HFFc6 (cell line): ENCODE data around the gene TMC7. TPM values are rescaled to one million over a fixed set of nuclear protein-coding genes. Genes with fewer than 3 reads are reported as not detected.
A peak's percentile ranks its signal among the peaks of the same experiment; 100 is the strongest.
"Not testable (repeated sequence)": the region's sequence is repeated elsewhere in the genome, so short reads cannot be mapped to it uniquely, and the experiment has no call there.

Source experiments
- DNase-seq: peaks from one replicate; pipeline ENCODE4 v3.0.0-alpha.2; 2018
- H3K27ac Mint-ChIP-seq: 2 replicates; pipeline ENCODE4 v1.8.0; 2020; ENCODE audit warnings: mild to moderate bottlenecking, mixed read lengths
- H3K27me3 Mint-ChIP-seq: 2 replicates; pipeline ENCODE4 v1.8.0; 2021; ENCODE audit warnings: mild to moderate bottlenecking, moderate library complexity, mixed read lengths; ENCODE audit not compliant: insufficient read depth
- H3K36me3 Mint-ChIP-seq: 2 replicates; pipeline ENCODE4 v1.8.0; 2021; ENCODE audit warnings: low read depth, mixed read lengths
- H3K4me1 Mint-ChIP-seq: 2 replicates; pipeline ENCODE4 v1.8.0; 2020; ENCODE audit warnings: low read depth, mixed read lengths
- H3K4me3 Mint-ChIP-seq: 2 replicates; pipeline ENCODE4 v1.8.0; 2020; ENCODE audit warnings: mild to moderate bottlenecking, moderate library complexity, mixed read lengths
- H3K9me3 Mint-ChIP-seq: 2 replicates; pipeline ENCODE4 v1.8.0; 2020; ENCODE audit warnings: mild to moderate bottlenecking, mixed read lengths
- CTCF ChIP-seq: fragments of 200-600 bp; sonication (generic); IDR thresholded peaks from 2 replicates; pipeline ENCODE4 v1.5.0; 2021; ENCODE audit warnings: antibody characterized with exemption, mild to moderate bottlenecking
- total RNA-seq, 6 experiments: library from RNA; stranded (reverse); fragmentation: NEBNext Ultra II Directional; extraction: Animal tissue kit (Norgen Biotek cat#: 25700); gene quantifications; 2 replicates in 1 of 6; 3 replicates in 5 of 6; pipeline ENCODE4 v1.2.3, GENCODE V29; 2021

The TMC7 gene
- total RNA-seq, 6 experiments from 2014 or later: 0.35 to 1.1 (median 0.58) TPM

GRCh38 chr16:18984435-18985005 is 786 bp downstream of the TMC7 start:
- Mint-ChIP-seq H3K4me3 (peak overlapping the region; percentile 82), H3K36me3 (no peaks in the 10 kb centered on the region), H3K4me1 (peaks cover 29% of the 10 kb centered on the region), H3K27me3 (peaks cover 7% of the 10 kb centered on the region), H3K27ac (peak overlapping the region; percentile 29; the same call in 1 of the 2 replicates), H3K9me3 (no peaks in the 10 kb centered on the region)
- no peak for TF ChIP-seq CTCF
- no peak for DNase-seq

GRCh38 chr16:18985256-18985655 is 1.5 kb downstream of the TMC7 start:
- H3K4me3 Mint-ChIP-seq, H3K9me3 Mint-ChIP-seq, H3K36me3 Mint-ChIP-seq, H3K27me3 Mint-ChIP-seq, DNase-seq, H3K27ac Mint-ChIP-seq: not testable (repeated sequence)
- H3K4me1 Mint-ChIP-seq: peaks cover 29% of the 10 kb centered on the region

- H3K4me3 Mint-ChIP-seq, DNase-seq, H3K4me1 Mint-ChIP-seq, H3K27me3 Mint-ChIP-seq, H3K27ac Mint-ChIP-seq, H3K36me3 Mint-ChIP-seq, H3K9me3 Mint-ChIP-seq: not testable (repeated sequence)
Measured at GRCh38 chr16:18991731-18992130, 8.0 kb downstream of the TMC7 start.

- not testable (repeated sequence) for H3K27me3 Mint-ChIP-seq, H3K4me3 Mint-ChIP-seq, H3K27ac Mint-ChIP-seq, DNase-seq, H3K36me3 Mint-ChIP-seq, H3K9me3 Mint-ChIP-seq
- peaks cover 12% of the 10 kb centered on the region; the same call in 1 of the 2 replicates for H3K4me1 Mint-ChIP-seq
Measured at GRCh38 chr16:18993531-18993930, 9.8 kb downstream of the TMC7 start.

GRCh38 chr16:18994181-18994580 is 10.4 kb downstream of the TMC7 start:
- H3K4me1 Mint-ChIP-seq: peaks cover 16% of the 10 kb centered on the region
- not testable (repeated sequence) for H3K36me3 Mint-ChIP-seq, H3K27me3 Mint-ChIP-seq, H3K27ac Mint-ChIP-seq, DNase-seq, H3K4me3 Mint-ChIP-seq, H3K9me3 Mint-ChIP-seq

GRCh38 chr16:18995406-18995805 is 11.7 kb downstream of the TMC7 start:
- not testable (repeated sequence) for H3K9me3 Mint-ChIP-seq, H3K27ac Mint-ChIP-seq, H3K4me3 Mint-ChIP-seq, DNase-seq, H3K27me3 Mint-ChIP-seq, H3K36me3 Mint-ChIP-seq
- H3K4me1 Mint-ChIP-seq: peaks cover 18% of the 10 kb centered on the region

- not testable (repeated sequence) for H3K36me3 Mint-ChIP-seq, H3K9me3 Mint-ChIP-seq, H3K4me3 Mint-ChIP-seq, H3K27ac Mint-ChIP-seq, H3K27me3 Mint-ChIP-seq, DNase-seq
- H3K4me1 Mint-ChIP-seq: peaks cover 24% of the 10 kb centered on the region
Measured at GRCh38 chr16:18996536-18996935, 12.8 kb downstream of the TMC7 start.

GRCh38 chr16:18997001-18997400 is 13.3 kb downstream of the TMC7 start:
- H3K27ac Mint-ChIP-seq, H3K4me3 Mint-ChIP-seq, H3K27me3 Mint-ChIP-seq, DNase-seq, H3K9me3 Mint-ChIP-seq, H3K36me3 Mint-ChIP-seq: not testable (repeated sequence)
- H3K4me1 Mint-ChIP-seq: peaks cover 29% of the 10 kb centered on the region

GRCh38 chr16:18999045-18999393 is 15.3 kb downstream of the TMC7 start:
- no peak overlapping the region for H3K4me3 Mint-ChIP-seq
- H3K27me3 Mint-ChIP-seq: peaks cover 4% of the 10 kb centered on the region
- H3K36me3 Mint-ChIP-seq: no peaks in the 10 kb centered on the region
- H3K9me3 Mint-ChIP-seq: no peaks in the 10 kb centered on the region
- TF ChIP-seq CTCF: no peak
- DNase-seq: no peak
- peaks cover 30% of the 10 kb centered on the region for H3K4me1 Mint-ChIP-seq
- H3K27ac Mint-ChIP-seq: peak overlapping the region; percentile 82
